Fibroblast of peridontal ligament (primary cell): ENCODE results near the gene PLEKHM3.
A peak's percentile ranks its signal among the peaks of the same experiment; 100 is the strongest.

Experiments
- DNase-seq: peaks from one replicate; pipeline ENCODE4 v3.0.0-alpha.2; 2010; ENCODE audit errors: extremely low read depth

The PLEKHM3 gene

GRCh38 chr2:207990784-207991183, 34.5 kb downstream of the PLEKHM3 start:
- DNase-seq: no peak

- no peak for DNase-seq
Observed at GRCh38 chr2:207988975-207989374, 36.4 kb downstream of the PLEKHM3 start.

- DNase-seq: no peak
Observed at GRCh38 chr2:207987025-207987716, 38.2 kb downstream of the PLEKHM3 start.

GRCh38 chr2:207984765-207985480, 40.4 kb downstream of the PLEKHM3 start:
- no peak for DNase-seq

- no peak for DNase-seq
Observed at GRCh38 chr2:207983641-207984042, 41.7 kb downstream of the PLEKHM3 start.

GRCh38 chr2:207978177-207978948, 47.0 kb downstream of the PLEKHM3 start:
- no peak for DNase-seq

- DNase-seq: no peak
Observed at GRCh38 chr2:207975921-207976320, 49.4 kb downstream of the PLEKHM3 start.

- DNase-seq: no peak
Observed at GRCh38 chr2:207974216-207974605, 51.1 kb downstream of the PLEKHM3 start.

GRCh38 chr2:207970826-207971180, 54.5 kb downstream of the PLEKHM3 start:
- peak; percentile 23 for DNase-seq

GRCh38 chr2:207970147-207970825, 55.0 kb downstream of the PLEKHM3 start:
- DNase-seq: no peak

GRCh38 chr2:207969249-207969648, 56.1 kb downstream of the PLEKHM3 start:
- no peak for DNase-seq

GRCh38 chr2:207967121-207967520, 58.2 kb downstream of the PLEKHM3 start:
- DNase-seq: no peak

GRCh38 chr2:207960911-207961310, 64.4 kb downstream of the PLEKHM3 start:
- DNase-seq: no peak

- no peak for DNase-seq
Observed at GRCh38 chr2:207960090-207960489, 65.2 kb downstream of the PLEKHM3 start.

- DNase-seq: no peak
Observed at GRCh38 chr2:207956771-207957170, 68.6 kb downstream of the PLEKHM3 start.

GRCh38 chr2:207955456-207955855, 69.9 kb downstream of the PLEKHM3 start:
- DNase-seq: no peak

- no peak for DNase-seq
Observed at GRCh38 chr2:207953354-207953753, 72.0 kb downstream of the PLEKHM3 start.

- no peak for DNase-seq
Observed at GRCh38 chr2:207952564-207953345, 72.6 kb downstream of the PLEKHM3 start.

GRCh38 chr2:207951734-207952470, 73.4 kb downstream of the PLEKHM3 start:
- no peak for DNase-seq

GRCh38 chr2:207950761-207951114, 74.6 kb downstream of the PLEKHM3 start:
- no peak for DNase-seq
